Colonic mucosa (tissue), 4 donors: ENCODE measurements around the gene TEX11. TPM values are rescaled to one million over a fixed set of nuclear protein-coding genes. Genes with fewer than 3 reads are reported as not detected.
"Not testable (repeated sequence)": the region's sequence is repeated elsewhere in the genome, so short reads cannot be mapped to it uniquely, and the experiment has no call there.

ENCODE experiments used
- DNase-seq: peaks from one replicate; pipeline ENCODE4 v3.0.0-alpha.2; 2020
- H3K27ac ChIP-seq: fragments of 200-600 bp; one replicate; pipeline ENCODE4 v1.8.0; 2021
- H3K27me3 ChIP-seq: fragments of 200-600 bp; one replicate; pipeline ENCODE4 v1.8.0; 2021
- H3K36me3 ChIP-seq: fragments of 200-600 bp; one replicate; pipeline ENCODE4 v1.8.0; 2021
- H3K4me1 ChIP-seq: fragments of 200-600 bp; one replicate; pipeline ENCODE4 v1.8.0; 2021; ENCODE audit warnings: mild to moderate bottlenecking
- H3K4me3 ChIP-seq: fragments of 200-600 bp; one replicate; pipeline ENCODE4 v1.8.0; 2021
- H3K9ac ChIP-seq, 2 donors: one replicate each; pipeline ENCODE4 v1.7.0; 2013; ENCODE audit warnings: control low read depth in 2 of 2, low read depth in 2 of 2, low read length in 2 of 2
- H3K9me3 ChIP-seq: fragments of 200-600 bp; one replicate; pipeline ENCODE4 v1.8.0; 2021
- intact Hi-C: fragments of 100-400 bp; cut with DNase I; formaldehyde crosslinking; loops from one replicate; pipeline ENCODE4 v1.14.1; 2022
- total RNA-seq, 2 donors: library from RNA; stranded (reverse); fragmentation: NEBNext Ultra II Directional in 1 of 2; extraction: Animal tissue kit (Norgen Biotek cat#: 25700) in 1 of 2; gene quantifications; one replicate each; pipeline ENCODE4 v1.2.1, GENCODE V29; 2021
- TF ChIP-seq, protein P1 (sequence below): fragments of 200-600 bp; IDR thresholded peaks from one replicate; pipeline ENCODE4 v1.8.0; 2022; ENCODE audit warnings: antibody characterized with exemption, mild to moderate bottlenecking
- donor health status: healthy.
- donor health status: DM: no; HTN: no; CAD: no.
- donor health status: DM: no; HTN: no; CAD: no.

Gene TEX11
- total RNA-seq, 2 donors from 2014 or later = 0.94 to 1.0 TPM

GRCh38 chrX:70916754-70917153, 8.2 kb upstream of the TEX11 start:
- H3K9me3 ChIP-seq = no peaks in the 10 kb centered on the region
- DNase-seq = no peak
- no peak overlapping the region for H3K27ac ChIP-seq
- no peaks in the 10 kb centered on the region for H3K27me3 ChIP-seq
- no peaks in the 10 kb centered on the region for H3K36me3 ChIP-seq
- no peak overlapping the region for H3K4me3 ChIP-seq
- TF ChIP-seq, protein P1, sequence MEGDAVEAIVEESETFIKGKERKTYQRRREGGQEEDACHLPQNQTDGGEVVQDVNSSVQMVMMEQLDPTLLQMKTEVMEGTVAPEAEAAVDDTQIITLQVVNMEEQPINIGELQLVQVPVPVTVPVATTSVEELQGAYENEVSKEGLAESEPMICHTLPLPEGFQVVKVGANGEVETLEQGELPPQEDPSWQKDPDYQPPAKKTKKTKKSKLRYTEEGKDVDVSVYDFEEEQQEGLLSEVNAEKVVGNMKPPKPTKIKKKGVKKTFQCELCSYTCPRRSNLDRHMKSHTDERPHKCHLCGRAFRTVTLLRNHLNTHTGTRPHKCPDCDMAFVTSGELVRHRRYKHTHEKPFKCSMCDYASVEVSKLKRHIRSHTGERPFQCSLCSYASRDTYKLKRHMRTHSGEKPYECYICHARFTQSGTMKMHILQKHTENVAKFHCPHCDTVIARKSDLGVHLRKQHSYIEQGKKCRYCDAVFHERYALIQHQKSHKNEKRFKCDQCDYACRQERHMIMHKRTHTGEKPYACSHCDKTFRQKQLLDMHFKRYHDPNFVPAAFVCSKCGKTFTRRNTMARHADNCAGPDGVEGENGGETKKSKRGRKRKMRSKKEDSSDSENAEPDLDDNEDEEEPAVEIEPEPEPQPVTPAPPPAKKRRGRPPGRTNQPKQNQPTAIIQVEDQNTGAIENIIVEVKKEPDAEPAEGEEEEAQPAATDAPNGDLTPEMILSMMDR = no peak
- no peaks in the 10 kb centered on the region for H3K4me1 ChIP-seq
- H3K9ac ChIP-seq = no peak overlapping the region
- intact Hi-C loops = no loop called here

- H3K4me1 ChIP-seq = no peaks in the 10 kb centered on the region
- TF ChIP-seq, protein P1 = no peak
- no peaks in the 10 kb centered on the region for H3K9me3 ChIP-seq
- no peaks in the 10 kb centered on the region for H3K36me3 ChIP-seq
- no peak overlapping the region for H3K9ac ChIP-seq
- intact Hi-C loops = no loop called here
- DNase-seq = no peak
- no peaks in the 10 kb centered on the region for H3K27me3 ChIP-seq
- H3K4me3 ChIP-seq = no peak overlapping the region
- no peak overlapping the region for H3K27ac ChIP-seq
These were observed 611 bp downstream of the TEX11 start for GRCh38 chrX:70907900-70908299.

DNA sequence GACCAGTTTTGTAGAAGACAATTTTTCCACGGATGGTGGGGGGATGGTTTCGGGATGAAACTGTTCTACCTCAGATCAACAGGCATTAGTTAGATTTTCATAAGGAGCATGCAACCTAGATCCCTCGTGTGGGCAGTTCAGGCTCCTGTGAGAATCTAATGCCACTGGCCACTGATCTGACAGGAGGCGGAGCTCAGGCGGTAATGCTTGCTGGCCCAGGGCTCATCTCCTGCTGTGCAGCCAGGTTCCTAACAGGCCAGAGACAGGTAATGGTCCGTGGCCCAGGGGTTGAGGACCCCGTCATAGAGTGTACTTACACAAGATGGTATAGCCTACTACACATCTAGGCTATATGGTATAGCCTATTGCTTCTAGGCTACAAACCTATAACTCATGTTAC, 7.0 kb downstream of the TEX11 start:
- DNase-seq = no peak
- no peaks in the 10 kb centered on the region for H3K36me3 ChIP-seq
- TF ChIP-seq, protein P1 = no peak
- no peak overlapping the region for H3K9ac ChIP-seq
- H3K27ac ChIP-seq = no peak overlapping the region
- no peaks in the 10 kb centered on the region for H3K4me1 ChIP-seq
- intact Hi-C loops = no loop called here
- H3K9me3 ChIP-seq = no peaks in the 10 kb centered on the region
- no peaks in the 10 kb centered on the region for H3K27me3 ChIP-seq
- H3K4me3 ChIP-seq = no peak overlapping the region

DNA sequence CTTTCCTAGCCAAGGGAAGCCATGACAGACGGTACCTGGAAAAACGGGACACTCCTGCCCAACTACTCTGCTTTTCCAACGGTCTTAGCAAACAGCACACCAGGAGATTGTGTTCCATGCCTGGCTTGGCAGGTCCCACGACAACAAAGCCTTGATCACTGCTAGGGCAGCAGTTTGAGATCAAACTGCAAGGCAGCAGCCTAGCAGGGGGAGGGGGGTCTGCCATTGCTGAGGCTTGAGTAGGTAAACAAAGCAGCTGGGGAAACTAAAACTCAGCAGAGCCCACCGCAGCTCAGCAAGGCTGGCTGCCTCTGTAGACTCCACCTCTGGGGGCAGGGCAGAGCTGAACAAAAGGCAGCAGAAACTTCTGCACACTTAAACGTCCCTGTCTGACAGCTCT, 18.1 kb downstream of the TEX11 start:
- H3K4me3 ChIP-seq, DNase-seq, H3K27ac ChIP-seq, intact Hi-C loops, H3K4me1 ChIP-seq, H3K9me3 ChIP-seq, H3K27me3 ChIP-seq, H3K36me3 ChIP-seq, H3K9ac ChIP-seq: not testable (repeated sequence)

DNA sequence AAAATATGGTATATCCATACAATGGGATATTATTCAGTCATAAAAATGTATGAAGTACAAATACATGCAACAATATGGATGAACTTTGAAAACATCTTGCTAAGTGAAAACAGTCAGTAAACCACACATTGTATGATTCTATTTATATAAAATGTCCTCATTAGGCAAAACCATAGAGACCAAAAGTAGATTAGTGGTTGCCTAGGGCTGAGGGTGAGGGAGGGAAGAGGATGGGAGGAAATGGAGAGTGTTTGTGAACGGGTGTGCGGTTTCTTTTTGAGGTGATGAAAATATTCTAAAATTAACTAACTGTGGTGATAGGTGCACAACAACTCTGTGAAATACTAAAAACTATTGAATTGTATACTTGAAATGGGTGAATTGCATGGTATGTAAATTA, 29.6 kb downstream of the TEX11 start:
- intact Hi-C loops = no loop called here
- TF ChIP-seq, protein P1 = no peak
- Histone ChIP-seq H3K36me3 (no peaks in the 10 kb centered on the region), H3K4me3 (no peak overlapping the region), H3K27ac (no peak overlapping the region), H3K4me1 (no peaks in the 10 kb centered on the region), H3K9me3 (no peaks in the 10 kb centered on the region), H3K9ac (no peak overlapping the region), H3K27me3 (peaks cover 6% of the 10 kb centered on the region)
- DNase-seq = no peak

- no peak overlapping the region for H3K27ac ChIP-seq
- intact Hi-C loops = no loop called here
- no peaks in the 10 kb centered on the region for H3K27me3 ChIP-seq
- TF ChIP-seq, protein P1 = no peak
- DNase-seq = no peak
- H3K9me3 ChIP-seq = no peaks in the 10 kb centered on the region
- H3K36me3 ChIP-seq = no peaks in the 10 kb centered on the region
- no peaks in the 10 kb centered on the region for H3K4me1 ChIP-seq
- H3K4me3 ChIP-seq = no peak overlapping the region
- H3K9ac ChIP-seq = no peak overlapping the region
These were observed 56.2 kb downstream of the TEX11 start for GRCh38 chrX:70852294-70852693.

DNA sequence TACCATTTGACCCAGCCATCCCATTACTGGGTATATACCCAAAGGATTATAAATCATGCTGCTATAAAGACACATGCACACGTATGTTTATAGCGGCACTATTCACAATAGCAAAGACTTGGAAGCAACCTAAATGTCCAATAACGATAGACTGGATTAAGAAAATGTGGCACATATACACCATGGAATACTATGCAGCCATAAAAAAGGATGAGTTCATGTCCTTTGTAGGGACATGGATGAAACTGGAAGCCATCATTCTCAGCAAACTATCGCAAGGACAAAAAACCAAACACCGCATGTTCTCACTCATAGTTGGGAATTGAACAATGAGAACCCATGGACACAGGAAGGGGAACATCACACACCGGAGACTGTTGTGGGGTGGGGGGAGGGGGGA, 64.4 kb downstream of the TEX11 start:
- H3K9me3 ChIP-seq, DNase-seq, H3K9ac ChIP-seq, H3K27ac ChIP-seq, H3K4me3 ChIP-seq, H3K4me1 ChIP-seq, H3K27me3 ChIP-seq, H3K36me3 ChIP-seq, intact Hi-C loops: not testable (repeated sequence)

- H3K27me3 ChIP-seq, H3K9me3 ChIP-seq, H3K9ac ChIP-seq, intact Hi-C loops, DNase-seq, H3K27ac ChIP-seq, H3K36me3 ChIP-seq, H3K4me1 ChIP-seq, H3K4me3 ChIP-seq: not testable (repeated sequence)
These were observed 64.9 kb downstream of the TEX11 start for GRCh38 chrX:70843620-70844019.
